ENCODE measurements around the gene FBXO39.

DNA sequence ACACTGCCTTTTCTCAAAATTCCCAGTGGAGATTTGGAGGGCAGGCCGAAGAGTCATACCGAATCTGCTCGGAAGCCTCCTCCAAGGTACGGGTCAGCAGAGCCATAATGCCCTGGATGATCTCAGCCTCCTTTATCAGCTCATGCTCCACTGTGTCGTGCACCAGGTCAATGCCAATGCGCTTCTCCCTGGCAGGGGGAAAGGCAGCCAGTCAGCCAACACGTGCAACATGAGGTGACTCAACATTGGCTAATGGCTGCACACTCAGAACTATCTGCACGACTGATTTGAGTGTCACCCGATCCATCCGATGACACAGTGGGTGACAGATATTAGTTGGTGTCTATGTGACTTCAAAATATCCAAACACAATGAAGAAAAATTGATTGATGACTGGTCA, 39.8 kb downstream of the FBXO39 start:
- TF ChIP-seq, protein P1, sequence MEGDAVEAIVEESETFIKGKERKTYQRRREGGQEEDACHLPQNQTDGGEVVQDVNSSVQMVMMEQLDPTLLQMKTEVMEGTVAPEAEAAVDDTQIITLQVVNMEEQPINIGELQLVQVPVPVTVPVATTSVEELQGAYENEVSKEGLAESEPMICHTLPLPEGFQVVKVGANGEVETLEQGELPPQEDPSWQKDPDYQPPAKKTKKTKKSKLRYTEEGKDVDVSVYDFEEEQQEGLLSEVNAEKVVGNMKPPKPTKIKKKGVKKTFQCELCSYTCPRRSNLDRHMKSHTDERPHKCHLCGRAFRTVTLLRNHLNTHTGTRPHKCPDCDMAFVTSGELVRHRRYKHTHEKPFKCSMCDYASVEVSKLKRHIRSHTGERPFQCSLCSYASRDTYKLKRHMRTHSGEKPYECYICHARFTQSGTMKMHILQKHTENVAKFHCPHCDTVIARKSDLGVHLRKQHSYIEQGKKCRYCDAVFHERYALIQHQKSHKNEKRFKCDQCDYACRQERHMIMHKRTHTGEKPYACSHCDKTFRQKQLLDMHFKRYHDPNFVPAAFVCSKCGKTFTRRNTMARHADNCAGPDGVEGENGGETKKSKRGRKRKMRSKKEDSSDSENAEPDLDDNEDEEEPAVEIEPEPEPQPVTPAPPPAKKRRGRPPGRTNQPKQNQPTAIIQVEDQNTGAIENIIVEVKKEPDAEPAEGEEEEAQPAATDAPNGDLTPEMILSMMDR (IDR thresholded peaks at IDR 0.05; ENCODE audit: insufficient read depth, low read length, poor library complexity, severe bottlenecking) = no peak
- TF ChIP-seq EZH2phosphoT487 (conservative IDR thresholded peaks at IDR 0.05; ENCODE audit: low read length) = no peak
